Measurements from ENCODE around the gene LRRC4B. TPM values are rescaled to one million over a fixed set of nuclear protein-coding genes. Genes with fewer than 3 reads are reported as not detected.

Gene LRRC4B
- total and polyA plus RNA-seq, 2 donors (not counting 1 experiment from before 2014, with no cell fraction given), result 0.02 to 0.17 TPM

DNA sequence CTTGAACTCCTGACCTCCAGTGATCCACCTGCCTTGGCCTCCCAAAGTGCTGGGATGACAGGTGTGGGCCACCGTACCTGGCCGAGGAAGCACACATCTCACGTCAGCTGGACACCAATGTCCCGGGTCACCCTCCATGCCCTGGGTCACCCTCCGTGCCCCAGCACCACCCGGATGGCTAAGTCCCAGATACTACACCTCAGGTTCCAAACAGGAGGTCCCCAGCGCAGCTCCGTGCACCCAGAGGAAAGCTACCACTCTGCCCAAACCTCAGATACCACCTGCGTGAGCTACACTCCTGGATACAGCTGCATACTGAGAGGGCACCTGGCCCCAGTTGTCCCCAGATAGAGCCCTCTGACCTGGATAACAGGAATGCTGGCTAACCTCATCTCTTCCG is 14.0 kb downstream of the LRRC4B start:
- DNase-seq (ENCODE audit: low read depth in 2 of 2), result no peak

DNA sequence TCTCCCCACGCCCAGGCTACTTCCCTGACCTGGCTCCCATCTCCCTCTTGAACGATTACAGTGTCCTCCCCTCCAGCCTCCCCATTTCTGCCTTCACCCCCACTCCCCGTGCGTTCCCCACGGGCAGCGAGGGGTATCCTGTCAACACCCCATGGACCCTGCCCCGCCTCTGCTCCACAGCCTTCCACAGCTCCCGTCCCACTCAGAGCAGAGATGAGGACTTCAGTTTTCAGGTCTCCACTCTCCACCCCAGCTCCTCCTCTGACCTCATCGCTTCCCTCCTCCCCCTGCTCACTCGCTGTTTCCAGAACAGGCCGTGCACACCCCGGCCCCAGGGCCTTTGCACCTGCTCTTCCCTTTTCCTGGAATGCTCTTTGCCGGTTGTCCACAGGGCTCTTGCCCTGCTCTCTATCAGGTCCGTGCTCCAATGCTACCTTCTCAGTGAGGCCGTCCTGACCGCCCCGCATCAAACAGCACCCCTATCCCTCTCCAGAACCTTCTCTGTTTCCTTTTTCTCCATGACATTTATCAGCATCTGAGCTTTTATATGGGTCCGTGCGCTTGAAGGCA is 15.0 kb downstream of the LRRC4B start:
- Histone ChIP-seq H3K27me3 (ENCODE audit: control insufficient read depth, insufficient read depth, low read length) (no peaks in the 10 kb centered on the region), H3K9me3 (ENCODE audit: control insufficient read depth, insufficient read depth, low read depth, low read length) (no peaks in the 10 kb centered on the region), H3K36me3 (ENCODE audit: control insufficient read depth, insufficient read depth, low read length) (no peaks in the 10 kb centered on the region), H3K4me3 (replicated peaks in 1 of 4; ENCODE audit: control extremely low read depth in 1 of 4, insufficient read depth in 1 of 4, low read depth in 3 of 4, low read length in 4 of 4) (no peak overlapping the region), H2AFZ (ENCODE audit: low read length) (no peak overlapping the region), H3K79me2 (ENCODE audit: control insufficient read depth, insufficient read depth, low read length) (no peaks in the 10 kb centered on the region), H3K4me1 (ENCODE audit: control insufficient read depth, extremely low read depth, insufficient read depth, low read length) (no peaks in the 10 kb centered on the region), H3K4me2 (ENCODE audit: extremely low read depth, insufficient read depth, low read length) (no peak overlapping the region), H4K20me1 (ENCODE audit: control insufficient read depth, extremely low read depth, insufficient read depth, low read length) (no peaks in the 10 kb centered on the region), H3K9ac (ENCODE audit: insufficient read depth, low read length) (no peak overlapping the region), H3K27ac (ENCODE audit: insufficient read depth, low read length) (no peak overlapping the region)
- no peak for TF ChIP-seq EZH2 (IDR thresholded peaks at IDR 0.05; ENCODE audit: low read length, missing control alignments)
- TF ChIP-seq, protein P1, sequence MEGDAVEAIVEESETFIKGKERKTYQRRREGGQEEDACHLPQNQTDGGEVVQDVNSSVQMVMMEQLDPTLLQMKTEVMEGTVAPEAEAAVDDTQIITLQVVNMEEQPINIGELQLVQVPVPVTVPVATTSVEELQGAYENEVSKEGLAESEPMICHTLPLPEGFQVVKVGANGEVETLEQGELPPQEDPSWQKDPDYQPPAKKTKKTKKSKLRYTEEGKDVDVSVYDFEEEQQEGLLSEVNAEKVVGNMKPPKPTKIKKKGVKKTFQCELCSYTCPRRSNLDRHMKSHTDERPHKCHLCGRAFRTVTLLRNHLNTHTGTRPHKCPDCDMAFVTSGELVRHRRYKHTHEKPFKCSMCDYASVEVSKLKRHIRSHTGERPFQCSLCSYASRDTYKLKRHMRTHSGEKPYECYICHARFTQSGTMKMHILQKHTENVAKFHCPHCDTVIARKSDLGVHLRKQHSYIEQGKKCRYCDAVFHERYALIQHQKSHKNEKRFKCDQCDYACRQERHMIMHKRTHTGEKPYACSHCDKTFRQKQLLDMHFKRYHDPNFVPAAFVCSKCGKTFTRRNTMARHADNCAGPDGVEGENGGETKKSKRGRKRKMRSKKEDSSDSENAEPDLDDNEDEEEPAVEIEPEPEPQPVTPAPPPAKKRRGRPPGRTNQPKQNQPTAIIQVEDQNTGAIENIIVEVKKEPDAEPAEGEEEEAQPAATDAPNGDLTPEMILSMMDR (conservative IDR thresholded peaks at IDR 0.05 in 1 of 2, IDR thresholded peaks at IDR 0.05 in 1 of 2; ENCODE audit: low read depth in 1 of 2, low read length in 2 of 2), result no peak
- no peak for DNase-seq (ENCODE audit: low read depth in 2 of 2)

More for the DNA sequence above, 14.0 kb downstream of the LRRC4B start:
- Histone ChIP-seq H3K9ac (ENCODE audit: insufficient read depth, low read length) (no peak overlapping the region), H3K79me2 (ENCODE audit: control insufficient read depth, insufficient read depth, low read length) (no peaks in the 10 kb centered on the region), H3K36me3 (ENCODE audit: control insufficient read depth, insufficient read depth, low read length) (no peaks in the 10 kb centered on the region), H3K27me3 (ENCODE audit: control insufficient read depth, insufficient read depth, low read length) (no peaks in the 10 kb centered on the region), H3K9me3 (ENCODE audit: control insufficient read depth, insufficient read depth, low read depth, low read length) (no peaks in the 10 kb centered on the region), H2AFZ (ENCODE audit: low read length) (no peak overlapping the region), H3K4me1 (ENCODE audit: control insufficient read depth, extremely low read depth, insufficient read depth, low read length) (no peaks in the 10 kb centered on the region), H4K20me1 (ENCODE audit: control insufficient read depth, extremely low read depth, insufficient read depth, low read length) (no peaks in the 10 kb centered on the region), H3K4me3 (replicated peaks in 1 of 4; ENCODE audit: control extremely low read depth in 1 of 4, insufficient read depth in 1 of 4, low read depth in 3 of 4, low read length in 4 of 4) (no peak overlapping the region), H3K4me2 (ENCODE audit: extremely low read depth, insufficient read depth, low read length) (no peak overlapping the region), H3K27ac (ENCODE audit: insufficient read depth, low read length) (no peak overlapping the region)
- TF ChIP-seq, protein P1 (conservative IDR thresholded peaks at IDR 0.05 in 1 of 2, IDR thresholded peaks at IDR 0.05 in 1 of 2; ENCODE audit: low read depth in 1 of 2, low read length in 2 of 2), result no peak
- no peak for TF ChIP-seq EZH2 (IDR thresholded peaks at IDR 0.05; ENCODE audit: low read length, missing control alignments)

DNA sequence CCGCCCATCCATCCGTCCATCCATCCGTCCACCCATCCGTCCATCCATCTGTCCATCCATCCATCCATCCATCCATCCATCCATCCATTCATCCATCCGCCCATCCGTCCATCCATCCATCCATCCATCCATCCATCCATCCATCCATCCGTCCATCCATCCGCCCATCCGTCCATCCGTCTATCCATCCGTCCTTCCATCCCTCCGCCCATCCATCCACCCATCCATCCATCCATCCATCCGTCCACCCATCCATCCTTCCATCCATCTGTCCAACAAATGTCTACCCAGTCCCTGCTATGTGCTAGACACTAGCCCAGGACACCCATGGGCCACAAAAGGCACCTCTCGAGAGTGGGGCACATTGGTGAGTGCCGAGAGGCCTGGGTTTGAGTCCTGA is 15.7 kb downstream of the LRRC4B start:
- Histone ChIP-seq H3K27ac (ENCODE audit: insufficient read depth, low read length) (no peak overlapping the region), H4K20me1 (ENCODE audit: control insufficient read depth, extremely low read depth, insufficient read depth, low read length) (no peaks in the 10 kb centered on the region), H3K9ac (ENCODE audit: insufficient read depth, low read length) (no peak overlapping the region), H3K9me3 (ENCODE audit: control insufficient read depth, insufficient read depth, low read depth, low read length) (no peaks in the 10 kb centered on the region), H3K4me1 (ENCODE audit: control insufficient read depth, extremely low read depth, insufficient read depth, low read length) (no peaks in the 10 kb centered on the region), H3K4me3 (replicated peaks in 1 of 4; ENCODE audit: control extremely low read depth in 1 of 4, insufficient read depth in 1 of 4, low read depth in 3 of 4, low read length in 4 of 4) (no peak overlapping the region), H3K4me2 (ENCODE audit: extremely low read depth, insufficient read depth, low read length) (no peak overlapping the region), H2AFZ (ENCODE audit: low read length) (no peak overlapping the region), H3K79me2 (ENCODE audit: control insufficient read depth, insufficient read depth, low read length) (no peaks in the 10 kb centered on the region), H3K36me3 (ENCODE audit: control insufficient read depth, insufficient read depth, low read length) (no peaks in the 10 kb centered on the region), H3K27me3 (ENCODE audit: control insufficient read depth, insufficient read depth, low read length) (no peaks in the 10 kb centered on the region)
- TF ChIP-seq, protein P1 (conservative IDR thresholded peaks at IDR 0.05 in 1 of 2, IDR thresholded peaks at IDR 0.05 in 1 of 2; ENCODE audit: low read depth in 1 of 2, low read length in 2 of 2), result no peak
- DNase-seq (ENCODE audit: low read depth in 2 of 2), result no peak

All from fibroblast of lung (primary cell).